GM19438 (cell line): Measurements from ENCODE around the gene BHMT.

Experiments
- ATAC-seq: cut with Tn5 transposase; IDR thresholded peaks from one replicate; pipeline ENCODE4 v1.9.1; 2021; ENCODE audit warnings: low read depth; ENCODE audit not compliant: unreplicated experiment

Gene BHMT

DNA sequence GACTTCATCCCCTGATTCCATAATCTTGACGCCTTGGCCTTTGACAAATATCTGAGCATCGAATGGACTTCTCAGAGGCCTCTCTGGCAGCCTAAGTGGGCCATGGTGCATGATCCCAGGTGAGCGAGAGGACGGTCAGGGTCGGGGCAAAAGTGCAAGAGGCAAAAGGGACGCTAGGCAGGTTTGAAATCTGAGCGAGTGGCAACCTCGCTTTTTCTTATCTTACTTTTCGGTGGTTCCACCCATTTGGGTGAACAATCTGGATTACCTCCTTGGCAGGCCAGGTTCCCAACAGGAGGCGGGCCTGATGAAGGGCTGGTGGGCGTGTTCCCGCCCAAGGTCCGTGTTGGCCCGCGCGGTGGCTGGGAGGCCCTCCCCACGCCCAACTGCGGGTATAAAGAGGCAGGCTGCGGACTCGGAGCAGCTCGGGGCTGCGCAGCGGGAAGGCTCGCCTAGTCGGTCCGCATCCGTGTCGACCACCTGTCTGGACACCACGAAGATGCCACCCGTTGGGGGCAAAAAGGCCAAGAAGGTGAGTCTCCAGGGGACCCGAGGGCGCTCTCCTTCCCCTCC lies at the start of gene BHMT:
Gene BHMT, plus strand, starts transcription at position 423 of the 573 bp plus-strand sequence. Its CDS starts 77 bp downstream, at position 500.
- no peak for ATAC-seq

GRCh38 chr5:79062436-79062835 lies 49.2 kb upstream of the BHMT start:
- no peak for ATAC-seq

DNA sequence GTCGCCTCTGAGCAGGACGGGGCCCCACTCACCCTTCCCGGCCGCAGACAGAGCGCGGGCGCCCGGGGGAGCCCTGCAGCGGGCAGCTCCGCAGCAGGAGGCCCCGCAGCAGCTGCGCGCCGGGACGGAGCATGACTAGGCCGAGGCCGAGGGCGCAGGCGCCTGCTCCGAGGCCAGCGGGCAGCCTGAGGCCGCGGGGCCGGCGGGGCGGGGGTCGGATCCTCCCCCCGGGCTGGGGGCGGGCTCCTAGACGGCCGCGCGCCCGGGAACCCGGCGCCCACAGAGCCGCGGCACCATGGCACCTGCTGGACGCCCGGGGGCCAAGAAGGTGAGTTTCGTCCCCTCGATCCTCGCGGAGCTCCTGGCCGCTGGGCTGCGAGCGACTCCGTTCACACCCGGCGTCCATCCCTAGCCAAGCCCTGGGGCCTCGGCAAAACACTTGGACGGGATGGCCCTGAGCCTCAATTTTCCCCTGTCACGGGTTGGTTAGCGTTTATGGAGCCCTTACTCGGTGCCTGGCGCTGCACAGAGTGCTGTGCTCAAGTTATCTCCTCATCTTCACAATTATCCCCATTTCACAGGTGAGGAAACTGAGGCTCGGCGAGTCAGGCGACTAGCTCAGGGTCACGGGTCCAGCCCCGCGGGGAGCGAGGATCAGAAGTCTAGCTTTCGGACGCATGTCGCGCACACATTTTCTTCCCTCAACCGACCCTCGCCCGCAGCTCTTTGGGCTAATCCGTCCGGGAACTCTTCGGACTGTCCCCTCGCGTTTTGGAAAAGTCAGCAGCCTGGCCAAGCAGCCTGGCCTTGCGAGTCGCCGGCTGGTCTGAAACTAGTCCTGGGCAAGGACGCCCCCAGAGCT lies 41.9 kb upstream of the BHMT start, which contains the start of the genes BHMT2 and DMGDH:
Gene BHMT2, plus strand, starts transcription at position 280 of the 862 bp plus-strand sequence. Its CDS starts 16 bp downstream, at position 296.
Gene DMGDH, minus strand, starts transcription at position 187 of the 862 bp plus-strand sequence. Its CDS starts 54 bp downstream, at position 133.
- no peak for ATAC-seq

DNA sequence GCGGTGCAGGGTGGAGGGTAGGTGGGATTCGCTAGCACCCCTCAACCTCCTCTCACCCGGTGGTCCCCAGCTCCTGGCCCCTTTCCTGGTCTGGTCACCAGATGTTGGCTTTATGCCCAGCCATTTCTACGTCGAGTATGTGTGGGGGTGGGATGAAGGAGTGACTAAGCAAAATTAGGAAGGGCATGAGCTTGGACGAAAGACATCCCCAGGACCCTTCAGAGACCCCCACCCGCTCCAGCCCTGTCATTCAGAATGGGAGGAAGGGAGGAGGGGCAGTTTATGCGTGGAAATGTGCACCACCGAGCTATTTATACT lies 41.3 kb upstream of the BHMT start:
- ATAC-seq = no peak

GRCh38 chr5:79074641-79075040 lies 37.0 kb upstream of the BHMT start:
- ATAC-seq = no peak

GRCh38 chr5:79075646-79076426 lies 35.8 kb upstream of the BHMT start:
- no peak for ATAC-seq

- no peak for ATAC-seq
Measured at GRCh38 chr5:79076819-79077218, 34.8 kb upstream of the BHMT start.

GRCh38 chr5:79077680-79078365 lies 33.8 kb upstream of the BHMT start:
- ATAC-seq = no peak

DNA sequence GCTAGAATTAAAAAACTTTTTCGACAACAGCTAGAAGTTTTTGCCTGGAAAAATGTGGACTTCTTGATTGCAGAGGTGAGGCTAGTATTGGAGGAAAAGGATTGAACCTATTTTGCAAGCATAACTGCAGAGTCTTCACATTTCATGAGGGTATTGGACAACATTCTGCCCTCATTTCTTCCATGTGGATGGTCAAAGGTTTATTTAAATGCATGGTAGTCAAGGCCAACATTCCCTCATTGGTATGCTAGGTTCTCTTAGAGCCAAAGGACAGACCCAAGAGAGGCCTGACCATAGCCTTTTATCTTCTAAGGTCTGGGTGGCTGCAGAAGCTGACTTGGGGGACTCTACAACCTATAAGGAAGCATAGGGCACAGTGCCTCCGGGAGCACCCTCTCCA lies 30.8 kb upstream of the BHMT start:
- ATAC-seq = no peak

GRCh38 chr5:79081779-79082178 lies 29.8 kb upstream of the BHMT start:
- no peak for ATAC-seq

- ATAC-seq = no peak
Measured at GRCh38 chr5:79086116-79086515, 25.5 kb upstream of the BHMT start.

DNA sequence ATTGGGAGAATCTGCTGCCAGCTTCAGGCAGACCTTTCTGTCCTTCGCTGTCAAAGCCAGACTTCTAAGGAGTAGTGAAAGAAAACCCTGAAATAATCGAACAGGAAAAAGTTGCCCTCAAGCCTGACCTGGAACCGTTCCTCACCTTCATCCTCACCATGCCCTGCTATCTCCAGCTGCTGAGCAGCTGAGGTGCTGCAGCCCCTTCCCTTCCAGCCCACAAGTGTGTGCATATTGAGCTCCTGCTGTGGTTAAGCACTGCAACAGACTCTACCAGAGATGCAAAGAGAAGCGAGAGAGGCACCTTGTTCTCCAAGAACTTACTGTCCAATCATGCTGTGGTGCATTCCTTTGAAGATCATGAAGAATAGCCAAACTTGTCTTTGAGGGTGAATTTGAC lies 23.1 kb upstream of the BHMT start:
- no peak for ATAC-seq

DNA sequence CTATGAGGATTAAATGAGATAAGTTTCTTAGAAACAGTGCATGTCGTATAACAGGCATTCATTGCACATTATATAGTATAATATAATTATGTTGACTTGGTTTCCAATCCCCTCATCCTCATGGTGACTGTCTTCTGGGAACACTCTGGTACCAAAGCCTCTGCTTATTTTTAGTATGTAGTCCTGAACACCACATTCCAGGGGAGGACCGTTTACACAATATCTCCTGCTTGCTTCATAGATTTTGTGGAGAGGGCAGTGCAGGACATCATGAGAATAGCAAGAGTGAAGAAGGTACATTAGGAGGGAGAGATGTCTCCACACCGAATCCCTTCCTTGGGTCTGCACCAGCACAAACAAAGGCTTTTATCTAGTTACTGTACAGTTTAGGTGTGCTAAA lies 20.5 kb upstream of the BHMT start:
- ATAC-seq = no peak

DNA sequence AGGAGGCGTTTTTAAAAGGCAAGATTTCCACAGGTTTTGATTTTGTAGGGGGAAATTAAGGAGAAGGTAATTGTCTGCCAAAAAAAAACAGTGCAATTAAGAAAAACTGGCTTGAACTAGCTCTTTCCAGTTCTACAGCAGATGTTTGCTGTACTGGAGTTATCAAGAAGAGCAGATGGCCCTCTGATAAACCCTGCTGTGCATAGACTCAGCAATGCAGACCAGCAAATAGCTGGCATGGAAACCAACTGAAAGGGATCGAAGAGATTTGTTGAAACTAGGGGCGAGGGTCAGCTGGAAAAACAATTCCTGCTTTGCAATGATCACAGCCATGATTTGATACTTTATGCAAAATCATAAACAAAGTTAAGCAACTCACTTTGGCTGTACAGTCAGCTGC lies 17.8 kb upstream of the BHMT start:
- no peak for ATAC-seq

DNA sequence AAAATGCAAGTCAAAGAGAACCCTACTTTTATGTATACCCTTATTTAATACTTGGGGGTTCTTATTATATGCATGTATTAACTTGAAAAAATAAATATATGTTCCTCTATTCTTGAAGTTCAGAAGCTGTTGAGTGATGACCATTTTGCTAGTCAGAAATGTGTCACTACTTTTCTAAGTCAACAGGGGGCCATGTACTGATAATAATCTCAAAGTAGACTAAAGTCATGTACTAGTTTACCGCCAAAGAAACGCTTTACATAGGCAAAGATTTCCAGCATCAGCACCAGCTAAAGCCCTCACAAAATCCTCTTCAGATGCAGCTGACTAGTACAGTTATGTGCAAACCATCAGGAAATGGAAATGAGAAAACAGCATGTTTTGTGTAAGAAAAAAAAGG lies 5.7 kb upstream of the BHMT start:
- no peak for ATAC-seq

GRCh38 chr5:79107020-79107796 lies 4.4 kb upstream of the BHMT start:
- no peak for ATAC-seq

- no peak for ATAC-seq
Measured at GRCh38 chr5:79108086-79108485, 3.5 kb upstream of the BHMT start.

- ATAC-seq = no peak
Measured at GRCh38 chr5:79108792-79109191, 2.8 kb upstream of the BHMT start.

GRCh38 chr5:79109527-79110492 lies 1.8 kb upstream of the BHMT start:
- no peak for ATAC-seq
